Vagina (tissue), 2 donors: ENCODE results near the gene EFCAB13. TPM values are rescaled to one million over a fixed set of nuclear protein-coding genes. Genes with fewer than 3 reads are reported as not detected.
A peak's percentile ranks its signal among the peaks of the same experiment; 100 is the strongest.

Experiments
- DNase-seq, 2 donors: peaks; one replicate each; pipeline ENCODE4 v3.0.0-alpha.2; 2017; ENCODE audit errors: extremely low spot score in 2 of 2
- H3K27ac ChIP-seq: fragments of 200-600 bp; sonication (generic); one replicate; pipeline ENCODE4 v1.5.1; 2019
- H3K27me3 ChIP-seq: fragments of 200-600 bp; sonication (generic); one replicate; pipeline ENCODE4 v1.5.1; 2019
- H3K36me3 ChIP-seq, 2 donors: fragments of 200-600 bp; sonication (generic); one replicate each; pipeline ENCODE4 v1.5.1; 2017 to 2019
- H3K4me1 ChIP-seq: fragments of 200-600 bp; sonication (generic); one replicate; pipeline ENCODE4 v1.5.1; 2019
- H3K4me3 ChIP-seq, 2 donors: fragments of 200-600 bp; sonication (generic); 1 replicate in 1 of 2; 2 replicates in 1 of 2; pipeline ENCODE4 v1.5.1; 2016 to 2019
- H3K9me3 ChIP-seq: fragments of 200-600 bp; sonication (generic); one replicate; pipeline ENCODE4 v1.5.1; 2019
- POLR2A ChIP-seq, 2 donors: fragments of 450-650 bp; IDR thresholded peaks; one replicate each; pipeline ENCODE4 v1.6.1; 2017; ENCODE audit warnings: antibody characterized with exemption in 2 of 2, mild to moderate bottlenecking in 2 of 2, moderate library complexity in 2 of 2
- POLR2AphosphoS5 ChIP-seq, 2 donors: sonication (generic); formaldehyde crosslinking; IDR thresholded peaks; one replicate each; pipeline ENCODE4 v1.9.0; 2017; ENCODE audit warnings: antibody characterized with exemption in 2 of 2, mild to moderate bottlenecking in 2 of 2, low read depth in 1 of 2; ENCODE audit not compliant: insufficient read depth in 1 of 2
- intact Hi-C: fragments of 100-400 bp; cut with DNase I; formaldehyde crosslinking; loops from one replicate; pipeline ENCODE4 v1.15.1; 2023
- total RNA-seq: library from RNA; depleted of rRNA; stranded (reverse); fragments of >200 nt; gene quantifications from one replicate; pipeline ENCODE4 v1.2.3, GENCODE V29; 2016
- TF ChIP-seq, protein P1 (sequence below), 3 experiments: fragments of 450-650 bp in 2 of 3; fragments of 200-600 bp in 1 of 3; sonication (generic) in 1 of 3; IDR thresholded peaks; one replicate each; pipeline ENCODE4 v1.5.1; 2017 to 2019; ENCODE audit warnings: antibody characterized with exemption in 3 of 3, mild to moderate bottlenecking in 2 of 3, moderate library complexity in 2 of 3

EFCAB13 gene
- total RNA-seq, 1 donor from 2014 or later, result 4.2 TPM

DNA sequence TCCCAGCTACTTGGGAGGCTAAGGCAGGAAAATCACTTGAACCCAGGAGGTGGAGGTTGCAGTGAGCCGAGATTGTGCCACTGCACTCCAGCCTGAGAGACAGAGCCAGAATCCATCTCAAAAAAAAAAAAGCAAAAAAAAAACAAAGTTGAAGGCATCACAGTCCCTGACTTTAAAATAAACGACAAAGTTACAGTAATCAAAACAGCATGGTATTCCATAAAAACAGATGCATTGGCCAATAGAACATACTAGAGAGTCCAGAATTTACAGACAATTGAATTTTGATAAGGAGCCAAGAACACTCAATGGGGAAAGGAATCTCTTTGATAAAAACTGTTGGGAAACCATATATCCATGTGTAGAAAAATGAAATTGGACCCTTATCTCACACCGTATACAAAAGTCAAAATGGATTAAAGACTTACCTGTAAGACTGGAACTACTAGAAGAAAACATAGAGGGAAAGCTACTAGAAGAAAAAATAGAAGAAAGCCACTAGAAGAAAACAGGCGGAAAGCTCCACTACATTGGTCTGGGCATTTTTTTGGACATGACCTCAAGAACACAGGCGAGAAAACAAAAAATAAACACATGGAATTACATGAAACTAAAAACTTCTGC, 2.8 kb upstream of the EFCAB13 start:
- Histone ChIP-seq H3K36me3 (no peaks in the 10 kb centered on the region), H3K27ac (no peak overlapping the region), H3K9me3 (no peaks in the 10 kb centered on the region), H3K4me3 (no peak overlapping the region), H3K27me3 (no peaks in the 10 kb centered on the region), H3K4me1 (no peaks in the 10 kb centered on the region)
- intact Hi-C loops, result no loop called here
- no peak for DNase-seq
- no peak for TF ChIP-seq POLR2AphosphoS5 (IDR thresholded peaks at IDR 0.05; ENCODE audit: insufficient read depth in 1 of 2, low read depth in 1 of 2)
- TF ChIP-seq, protein P1, sequence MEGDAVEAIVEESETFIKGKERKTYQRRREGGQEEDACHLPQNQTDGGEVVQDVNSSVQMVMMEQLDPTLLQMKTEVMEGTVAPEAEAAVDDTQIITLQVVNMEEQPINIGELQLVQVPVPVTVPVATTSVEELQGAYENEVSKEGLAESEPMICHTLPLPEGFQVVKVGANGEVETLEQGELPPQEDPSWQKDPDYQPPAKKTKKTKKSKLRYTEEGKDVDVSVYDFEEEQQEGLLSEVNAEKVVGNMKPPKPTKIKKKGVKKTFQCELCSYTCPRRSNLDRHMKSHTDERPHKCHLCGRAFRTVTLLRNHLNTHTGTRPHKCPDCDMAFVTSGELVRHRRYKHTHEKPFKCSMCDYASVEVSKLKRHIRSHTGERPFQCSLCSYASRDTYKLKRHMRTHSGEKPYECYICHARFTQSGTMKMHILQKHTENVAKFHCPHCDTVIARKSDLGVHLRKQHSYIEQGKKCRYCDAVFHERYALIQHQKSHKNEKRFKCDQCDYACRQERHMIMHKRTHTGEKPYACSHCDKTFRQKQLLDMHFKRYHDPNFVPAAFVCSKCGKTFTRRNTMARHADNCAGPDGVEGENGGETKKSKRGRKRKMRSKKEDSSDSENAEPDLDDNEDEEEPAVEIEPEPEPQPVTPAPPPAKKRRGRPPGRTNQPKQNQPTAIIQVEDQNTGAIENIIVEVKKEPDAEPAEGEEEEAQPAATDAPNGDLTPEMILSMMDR (IDR thresholded peaks at IDR 0.05), result no peak
- TF ChIP-seq POLR2A (IDR thresholded peaks at IDR 0.05), result no peak

DNA sequence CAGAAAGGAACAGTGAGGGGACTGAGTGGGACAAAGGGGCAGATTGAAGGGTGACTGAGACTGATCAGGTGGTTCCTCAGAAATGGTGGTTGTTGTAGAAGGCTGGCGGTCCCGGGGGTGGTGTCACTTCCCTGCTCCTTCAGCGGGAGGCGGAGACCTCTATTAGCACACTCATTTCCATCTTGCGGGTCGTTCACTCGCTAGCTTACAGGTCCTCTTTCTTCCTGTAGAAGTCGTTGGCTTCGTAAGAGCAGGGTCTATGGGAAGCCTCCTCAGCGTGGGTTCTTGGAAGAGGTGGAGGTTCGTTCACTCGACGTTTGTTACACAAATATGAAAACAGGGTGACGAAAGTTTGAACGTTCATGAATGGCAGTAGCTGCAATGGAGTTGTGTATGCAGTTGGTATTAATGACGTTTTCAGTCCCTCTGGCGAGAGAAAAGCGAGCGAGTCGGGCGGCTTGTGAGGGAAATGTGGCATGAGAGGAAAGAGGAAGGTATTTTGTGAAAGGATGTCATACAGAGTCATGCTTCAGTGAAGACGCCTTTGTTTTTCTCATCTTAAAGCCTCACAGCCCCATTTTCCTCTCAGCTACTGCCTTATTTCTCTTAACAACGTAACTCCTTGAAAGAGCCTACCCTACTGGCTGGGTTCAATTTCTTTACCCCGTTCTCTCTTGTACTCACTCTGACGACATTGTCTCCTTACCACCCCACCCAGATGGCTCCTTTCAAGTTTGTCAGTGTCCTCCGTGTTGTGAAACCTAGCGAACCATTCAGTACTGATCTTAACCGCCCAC, 667 bp downstream of the EFCAB13 start:
- no peaks in the 10 kb centered on the region for H3K36me3 ChIP-seq
- H3K9me3 ChIP-seq, result no peaks in the 10 kb centered on the region
- H3K27me3 ChIP-seq, result no peaks in the 10 kb centered on the region
- intact Hi-C loops, result no loop called here
- no peak for TF ChIP-seq POLR2A (IDR thresholded peaks at IDR 0.05)
- TF ChIP-seq, protein P1 (IDR thresholded peaks at IDR 0.05), result no peak
- TF ChIP-seq POLR2AphosphoS5 (IDR thresholded peaks at IDR 0.05; ENCODE audit: insufficient read depth in 1 of 2, low read depth in 1 of 2), result no peak
- H3K4me1 ChIP-seq, result no peaks in the 10 kb centered on the region
- peak overlapping the region; percentile 79 to 87 for H3K4me3 ChIP-seq
- peak in 1 of 2 donors; percentile 92 for DNase-seq
- H3K27ac ChIP-seq, result peak overlapping the region; percentile 97

DNA sequence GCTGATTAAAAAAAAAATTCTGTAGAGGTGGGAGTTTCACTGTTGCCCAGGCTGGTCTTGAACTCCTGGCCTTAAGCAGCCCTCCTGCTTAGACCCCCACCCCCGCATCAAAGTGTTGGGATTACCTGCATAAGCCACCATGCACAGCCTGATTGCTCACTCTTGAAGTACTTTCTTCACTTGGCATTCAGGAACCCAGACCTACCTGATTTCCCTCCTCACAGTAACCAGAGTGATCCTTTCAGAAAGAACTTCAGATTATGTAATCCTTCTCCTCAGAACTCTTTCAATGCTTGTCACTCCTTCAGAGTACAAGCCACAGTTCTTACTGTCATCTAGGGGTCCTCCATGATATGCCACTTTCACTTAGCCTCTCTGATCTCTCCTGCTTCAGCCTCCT, 1.4 kb downstream of the EFCAB13 start:
- intact Hi-C loops, result no loop called here
- H3K9me3 ChIP-seq, result no peaks in the 10 kb centered on the region
- no peak overlapping the region for H3K4me3 ChIP-seq
- no peaks in the 10 kb centered on the region for H3K27me3 ChIP-seq
- peak overlapping the region; percentile 97 for H3K27ac ChIP-seq
- no peaks in the 10 kb centered on the region for H3K36me3 ChIP-seq
- H3K4me1 ChIP-seq, result no peaks in the 10 kb centered on the region
- DNase-seq, result no peak
- TF ChIP-seq, protein P1 (IDR thresholded peaks at IDR 0.05), result no peak
- TF ChIP-seq POLR2A (IDR thresholded peaks at IDR 0.05) (no peak), POLR2AphosphoS5 (IDR thresholded peaks at IDR 0.05; ENCODE audit: insufficient read depth in 1 of 2, low read depth in 1 of 2) (no peak)

DNA sequence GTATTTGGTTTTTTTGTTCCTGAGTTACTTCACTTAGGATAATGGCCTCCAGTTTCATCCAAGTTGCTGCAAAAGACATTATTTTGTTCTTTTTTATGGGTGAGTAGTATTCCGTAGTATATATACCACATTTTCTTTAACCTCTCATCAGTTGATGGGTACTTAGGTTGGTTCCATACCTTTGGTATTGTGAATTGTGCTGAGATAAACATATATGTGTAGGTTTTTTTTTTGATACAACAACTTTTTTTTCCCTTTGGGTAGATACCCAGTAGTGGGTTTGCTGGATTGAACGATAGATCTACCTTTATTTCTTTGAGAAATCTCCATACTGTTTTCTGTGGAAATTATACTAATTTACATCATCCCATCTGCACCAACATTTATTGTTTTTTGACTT, 6.8 kb downstream of the EFCAB13 start:
- no peaks in the 10 kb centered on the region for H3K4me1 ChIP-seq
- H3K36me3 ChIP-seq, result peaks cover 0 to 4% of the 10 kb centered on the region in 2 donors
- TF ChIP-seq POLR2A (IDR thresholded peaks at IDR 0.05), result no peak
- no peak for TF ChIP-seq POLR2AphosphoS5 (IDR thresholded peaks at IDR 0.05; ENCODE audit: insufficient read depth in 1 of 2, low read depth in 1 of 2)
- TF ChIP-seq, protein P1 (IDR thresholded peaks at IDR 0.05), result no peak
- intact Hi-C loops, result no loop called here
- H3K4me3 ChIP-seq, result no peak overlapping the region
- no peaks in the 10 kb centered on the region for H3K27me3 ChIP-seq
- DNase-seq, result no peak
- no peak overlapping the region for H3K27ac ChIP-seq
- H3K9me3 ChIP-seq, result no peaks in the 10 kb centered on the region

DNA sequence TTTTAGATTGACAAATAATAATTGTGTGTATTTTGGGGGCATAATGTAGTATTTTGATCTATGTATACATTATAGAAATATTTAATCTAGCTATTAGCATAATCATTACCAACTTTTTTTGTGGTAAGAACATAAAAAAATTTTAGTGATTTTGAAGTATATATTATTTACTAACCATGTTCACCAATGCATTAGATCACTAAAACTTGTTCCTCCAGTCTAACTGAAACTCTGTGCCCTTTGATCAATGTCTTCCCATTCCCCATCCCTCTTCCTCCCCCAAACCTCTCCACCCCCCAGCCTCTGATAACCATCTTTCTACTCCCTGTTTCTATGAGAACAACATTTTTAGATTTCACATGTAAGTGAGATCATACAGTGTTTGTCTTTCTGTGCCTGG, 8.5 kb downstream of the EFCAB13 start:
- Histone ChIP-seq H3K4me1 (no peaks in the 10 kb centered on the region), H3K27me3 (no peaks in the 10 kb centered on the region), H3K9me3 (no peaks in the 10 kb centered on the region), H3K4me3 (no peak overlapping the region), H3K27ac (no peak overlapping the region), H3K36me3 (peaks cover 0 to 4% of the 10 kb centered on the region in 2 donors)
- intact Hi-C loops, result no loop called here
- no peak for DNase-seq
- TF ChIP-seq, protein P1 (IDR thresholded peaks at IDR 0.05), result no peak
- TF ChIP-seq POLR2A (IDR thresholded peaks at IDR 0.05), result no peak
- TF ChIP-seq POLR2AphosphoS5 (IDR thresholded peaks at IDR 0.05; ENCODE audit: insufficient read depth in 1 of 2, low read depth in 1 of 2), result no peak
